ENCODE measurements around the gene NAALADL2. TPM values are rescaled to one million over a fixed set of nuclear protein-coding genes. Genes with fewer than 3 reads are reported as not detected.

Gene NAALADL2
- polyA plus RNA-seq, 1 experiment: 6.3 TPM

DNA sequence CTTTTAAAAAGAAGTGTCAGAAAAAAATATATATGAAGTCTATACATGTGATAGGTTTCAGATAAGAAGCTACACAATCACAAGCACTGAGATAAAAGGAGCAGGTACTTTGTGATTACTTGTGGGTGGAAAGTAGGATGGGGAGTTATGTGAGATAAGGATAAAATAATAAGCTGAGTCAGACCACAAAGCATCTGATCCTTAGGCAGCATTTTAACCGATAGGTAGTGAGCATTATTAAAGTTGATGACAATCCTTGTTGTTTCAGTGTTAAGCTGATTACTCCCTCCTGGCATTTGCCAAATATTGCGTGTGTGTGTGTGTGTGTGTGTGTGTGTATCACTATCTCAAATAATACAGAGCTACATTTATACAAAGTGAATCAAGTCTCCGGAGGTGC, 483.1 kb downstream of the NAALADL2 start:
- ChIA-PET POLR2A (no interaction called here), CTCF (interaction anchor here (1.0 kb wide), 1 partner anchor 1088 kb away, joined by 5 read pairs; no protein-coding TSS in a partner anchor)
- Histone ChIP-seq H3K4me3 (ENCODE audit: low read depth, low read length) (no peak overlapping the region), H3K27me3 (ENCODE audit: control insufficient read depth, insufficient read depth, low read length) (no peaks in the 10 kb centered on the region), H3K9me3 (ENCODE audit: control insufficient read depth, insufficient read depth, low read length) (no peaks in the 10 kb centered on the region), H3K27ac (ENCODE audit: low read depth, low read length) (no peak overlapping the region)
- TF ChIP-seq, protein P1, sequence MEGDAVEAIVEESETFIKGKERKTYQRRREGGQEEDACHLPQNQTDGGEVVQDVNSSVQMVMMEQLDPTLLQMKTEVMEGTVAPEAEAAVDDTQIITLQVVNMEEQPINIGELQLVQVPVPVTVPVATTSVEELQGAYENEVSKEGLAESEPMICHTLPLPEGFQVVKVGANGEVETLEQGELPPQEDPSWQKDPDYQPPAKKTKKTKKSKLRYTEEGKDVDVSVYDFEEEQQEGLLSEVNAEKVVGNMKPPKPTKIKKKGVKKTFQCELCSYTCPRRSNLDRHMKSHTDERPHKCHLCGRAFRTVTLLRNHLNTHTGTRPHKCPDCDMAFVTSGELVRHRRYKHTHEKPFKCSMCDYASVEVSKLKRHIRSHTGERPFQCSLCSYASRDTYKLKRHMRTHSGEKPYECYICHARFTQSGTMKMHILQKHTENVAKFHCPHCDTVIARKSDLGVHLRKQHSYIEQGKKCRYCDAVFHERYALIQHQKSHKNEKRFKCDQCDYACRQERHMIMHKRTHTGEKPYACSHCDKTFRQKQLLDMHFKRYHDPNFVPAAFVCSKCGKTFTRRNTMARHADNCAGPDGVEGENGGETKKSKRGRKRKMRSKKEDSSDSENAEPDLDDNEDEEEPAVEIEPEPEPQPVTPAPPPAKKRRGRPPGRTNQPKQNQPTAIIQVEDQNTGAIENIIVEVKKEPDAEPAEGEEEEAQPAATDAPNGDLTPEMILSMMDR (IDR thresholded peaks at IDR 0.05; ENCODE audit: low read depth, low read length): no peak
- no peak for DNase-seq (ENCODE audit: low read depth, low spot score)

DNA sequence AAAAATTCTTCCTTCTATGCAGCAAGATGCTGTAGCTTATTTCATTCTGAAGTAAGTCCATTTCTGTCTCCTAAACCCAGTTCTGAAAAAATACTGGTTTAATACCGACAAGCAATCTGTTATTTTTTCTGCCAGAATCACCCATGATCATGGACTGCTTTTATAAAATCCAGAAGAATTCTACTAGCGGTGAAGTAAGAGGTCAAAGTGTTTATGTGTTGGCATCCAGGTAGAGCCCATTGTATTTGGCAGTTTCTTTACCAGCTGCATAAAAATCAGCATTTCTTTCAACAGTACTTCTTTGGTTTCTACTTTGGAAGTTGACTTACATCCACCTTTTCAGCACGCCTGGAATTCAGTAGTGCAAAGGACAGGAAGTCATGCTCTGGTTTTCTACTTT, 484.8 kb downstream of the NAALADL2 start:
- TF ChIP-seq, protein P1 (IDR thresholded peaks at IDR 0.05; ENCODE audit: low read depth, low read length): no peak
- Histone ChIP-seq H3K4me3 (ENCODE audit: low read depth, low read length) (no peak overlapping the region), H3K9me3 (ENCODE audit: control insufficient read depth, insufficient read depth, low read length) (no peaks in the 10 kb centered on the region), H3K27me3 (ENCODE audit: control insufficient read depth, insufficient read depth, low read length) (no peaks in the 10 kb centered on the region), H3K27ac (ENCODE audit: low read depth, low read length) (no peak overlapping the region)
- ChIA-PET CTCF (no interaction called here), POLR2A (no interaction called here)
- DNase-seq (ENCODE audit: low read depth, low spot score): no peak

DNA sequence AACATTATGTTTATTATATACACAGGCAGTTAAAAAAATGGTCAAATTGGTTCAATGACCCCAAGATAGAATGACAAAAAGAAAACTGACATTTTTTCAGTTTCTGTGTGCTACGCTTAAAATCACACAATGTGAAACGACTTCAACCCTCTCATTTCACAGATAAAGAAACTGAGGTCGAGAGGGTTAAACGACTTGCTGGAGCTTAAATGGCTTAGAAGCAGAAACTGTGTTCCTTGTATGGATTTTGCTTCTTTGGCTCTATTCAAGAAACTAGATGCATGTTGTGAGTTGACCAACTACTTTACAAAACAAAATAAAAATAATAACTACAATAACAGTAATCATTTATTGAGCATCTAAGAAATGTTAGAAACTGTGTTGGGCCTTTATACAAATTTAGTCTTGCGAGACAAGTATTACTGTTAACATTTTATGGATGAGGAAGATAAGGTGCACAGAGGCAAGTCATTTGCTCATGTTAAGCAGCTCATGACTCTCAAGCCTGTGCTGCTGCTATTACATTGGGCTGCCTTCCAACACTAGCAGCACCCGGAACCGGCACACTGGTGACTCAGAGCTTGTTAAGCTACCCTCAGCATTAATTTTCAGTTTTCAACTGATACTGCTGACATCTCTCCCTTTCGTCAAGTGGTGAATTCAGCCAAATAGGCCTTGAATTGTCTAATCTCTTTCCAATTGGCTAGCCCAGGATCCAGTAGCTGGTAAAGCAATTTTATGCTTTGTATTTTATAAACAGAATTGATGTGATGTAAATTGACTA, 487.6 kb downstream of the NAALADL2 start:
- CTCF ChIA-PET: no interaction called here
- Histone ChIP-seq H3K4me3 (ENCODE audit: low read depth, low read length) (no peak overlapping the region), H3K9me3 (ENCODE audit: control insufficient read depth, insufficient read depth, low read length) (no peaks in the 10 kb centered on the region), H3K27me3 (ENCODE audit: control insufficient read depth, insufficient read depth, low read length) (no peaks in the 10 kb centered on the region), H3K27ac (ENCODE audit: low read depth, low read length) (no peak overlapping the region)
- TF ChIP-seq, protein P1 (IDR thresholded peaks at IDR 0.05; ENCODE audit: low read depth, low read length): no peak
- DNase-seq (ENCODE audit: low read depth, low spot score): peak; percentile 81
- POLR2A ChIA-PET: no interaction called here

DNA sequence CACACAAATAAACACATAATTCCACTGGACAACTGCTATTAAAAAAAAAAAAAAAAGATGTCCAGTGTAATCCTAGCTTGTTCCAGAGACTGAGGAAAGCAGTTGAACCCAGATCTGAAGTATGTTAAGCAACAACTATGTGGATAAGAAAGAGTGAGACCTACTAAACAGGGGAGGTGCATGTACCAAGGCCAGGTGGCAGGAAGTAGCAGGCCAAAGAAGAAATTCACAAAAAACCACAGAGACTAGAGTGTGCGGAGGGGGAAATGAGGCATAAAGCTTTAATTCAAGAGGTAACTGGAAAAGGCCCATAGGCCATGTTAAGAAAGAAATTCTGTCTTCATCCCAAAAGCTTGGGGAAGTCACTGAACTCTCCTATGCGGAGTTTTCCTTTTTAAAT, 490.0 kb downstream of the NAALADL2 start:
- TF ChIP-seq, protein P1 (IDR thresholded peaks at IDR 0.05; ENCODE audit: low read depth, low read length): no peak
- Histone ChIP-seq H3K4me3 (ENCODE audit: low read depth, low read length) (no peak overlapping the region), H3K9me3 (ENCODE audit: control insufficient read depth, insufficient read depth, low read length) (no peaks in the 10 kb centered on the region), H3K27ac (ENCODE audit: low read depth, low read length) (no peak overlapping the region), H3K27me3 (ENCODE audit: control insufficient read depth, insufficient read depth, low read length) (no peaks in the 10 kb centered on the region)
- no peak for DNase-seq (ENCODE audit: low read depth, low spot score)
- ChIA-PET POLR2A (no interaction called here), CTCF (no interaction called here)

DNA sequence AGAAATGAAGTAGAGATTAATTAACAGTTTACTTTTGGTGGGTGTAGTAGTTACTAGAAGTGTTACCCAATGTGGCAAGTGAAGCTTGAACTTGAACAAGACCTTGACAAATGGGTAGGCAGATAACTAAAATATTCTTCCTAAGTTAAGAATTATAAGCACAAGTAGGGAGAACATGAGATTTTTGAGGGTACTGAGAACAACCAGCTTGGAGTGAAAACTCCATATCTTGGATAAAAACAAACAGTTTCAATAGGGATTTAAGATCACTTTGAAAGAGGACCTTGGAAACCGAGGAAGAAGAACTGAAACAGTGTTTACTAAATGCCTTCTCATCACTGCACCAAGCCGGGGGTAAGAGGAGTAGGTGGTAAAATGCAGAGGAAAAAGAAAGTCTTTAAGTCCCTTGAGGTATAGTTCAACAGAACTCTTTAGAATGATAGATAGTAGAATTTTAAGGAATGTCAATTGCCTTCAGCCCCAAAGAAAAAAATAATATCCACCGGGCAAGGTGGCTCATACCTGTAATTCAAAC, 496.7 kb downstream of the NAALADL2 start:
- H3K27me3 ChIP-seq (ENCODE audit: control insufficient read depth, insufficient read depth, low read length): no peaks in the 10 kb centered on the region
- no peak overlapping the region for H3K4me3 ChIP-seq (ENCODE audit: low read depth, low read length)
- DNase-seq (ENCODE audit: low read depth, low spot score): no peak
- ChIA-PET POLR2A (no interaction called here), CTCF (no interaction called here)
- no peaks in the 10 kb centered on the region for H3K9me3 ChIP-seq (ENCODE audit: control insufficient read depth, insufficient read depth, low read length)
- TF ChIP-seq, protein P1 (IDR thresholded peaks at IDR 0.05; ENCODE audit: low read depth, low read length): no peak
- no peak overlapping the region for H3K27ac ChIP-seq (ENCODE audit: low read depth, low read length)
